ENCODE data around the gene ABHD15. TPM values are rescaled to one million over a fixed set of nuclear protein-coding genes. Genes with fewer than 3 reads are reported as not detected.

The ABHD15 gene
- total RNA-seq, 6 experiments from 2014 or later: 7.8 to 27.1 (median 13.7) TPM

DNA sequence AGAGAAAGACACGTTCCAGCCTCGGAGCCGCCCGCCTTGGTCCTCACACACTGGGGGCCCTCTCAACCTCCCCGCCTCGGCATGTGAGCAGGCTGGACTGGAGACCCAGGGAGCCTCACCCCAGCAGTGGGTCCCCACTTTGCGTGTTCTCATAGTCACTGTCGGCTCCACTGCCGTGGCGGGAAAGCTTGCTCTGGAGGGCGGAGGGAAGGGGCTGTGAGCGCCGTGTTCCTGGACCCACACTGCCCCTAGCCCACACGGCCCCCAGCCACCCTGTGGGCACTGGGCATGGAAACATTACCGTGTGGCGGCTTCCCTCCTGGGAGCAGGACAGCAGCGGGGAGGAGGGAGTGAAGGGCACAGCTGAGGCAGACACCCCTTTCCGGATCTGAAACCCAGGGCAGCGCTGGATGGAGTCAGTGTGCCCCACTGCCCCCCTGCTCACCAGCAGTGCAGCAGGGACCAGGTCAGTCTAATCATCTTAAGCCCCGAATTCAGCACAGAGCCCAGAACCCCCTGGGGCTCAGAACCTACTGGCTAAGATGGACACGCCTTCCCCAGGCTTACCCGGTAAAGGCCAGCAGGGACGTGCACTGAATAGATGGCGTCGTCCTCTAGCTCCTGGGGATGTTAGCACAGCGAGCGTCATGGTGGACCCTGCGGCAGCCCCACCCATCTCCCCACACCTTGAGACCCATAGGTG lies 8.8 kb upstream of the ABHD15 start:
- no peaks in the 10 kb centered on the region for H3K27me3 ChIP-seq
- DNase-seq (peak in 2 of 3 donors; percentile 21 to 52), ATAC-seq (no peak)
- no peak overlapping the region for H3K4me3 ChIP-seq
- H3K36me3 ChIP-seq: peaks cover 0 to 18% (median 0%) of the 10 kb centered on the region in 4 donors
- H3K27ac ChIP-seq: no peak overlapping the region
- 88% methylated on average over 5 of the region's 28 CpGs for WGBS (ENCODE audit: insufficient coverage, low coverage, low lambda C conversion rate, missing lambda C conversion rate)
- TF ChIP-seq, protein P1, sequence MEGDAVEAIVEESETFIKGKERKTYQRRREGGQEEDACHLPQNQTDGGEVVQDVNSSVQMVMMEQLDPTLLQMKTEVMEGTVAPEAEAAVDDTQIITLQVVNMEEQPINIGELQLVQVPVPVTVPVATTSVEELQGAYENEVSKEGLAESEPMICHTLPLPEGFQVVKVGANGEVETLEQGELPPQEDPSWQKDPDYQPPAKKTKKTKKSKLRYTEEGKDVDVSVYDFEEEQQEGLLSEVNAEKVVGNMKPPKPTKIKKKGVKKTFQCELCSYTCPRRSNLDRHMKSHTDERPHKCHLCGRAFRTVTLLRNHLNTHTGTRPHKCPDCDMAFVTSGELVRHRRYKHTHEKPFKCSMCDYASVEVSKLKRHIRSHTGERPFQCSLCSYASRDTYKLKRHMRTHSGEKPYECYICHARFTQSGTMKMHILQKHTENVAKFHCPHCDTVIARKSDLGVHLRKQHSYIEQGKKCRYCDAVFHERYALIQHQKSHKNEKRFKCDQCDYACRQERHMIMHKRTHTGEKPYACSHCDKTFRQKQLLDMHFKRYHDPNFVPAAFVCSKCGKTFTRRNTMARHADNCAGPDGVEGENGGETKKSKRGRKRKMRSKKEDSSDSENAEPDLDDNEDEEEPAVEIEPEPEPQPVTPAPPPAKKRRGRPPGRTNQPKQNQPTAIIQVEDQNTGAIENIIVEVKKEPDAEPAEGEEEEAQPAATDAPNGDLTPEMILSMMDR (IDR thresholded peaks at IDR 0.05): no peak
- TF ChIP-seq POLR2A (IDR thresholded peaks at IDR 0.05): no peak
- no peaks in the 10 kb centered on the region for H3K9me3 ChIP-seq
- peaks cover 0 to 36% (median 15%) of the 10 kb centered on the region in 4 donors for H3K4me1 ChIP-seq
- intact Hi-C loops (cut with DNase I): no loop called here

DNA sequence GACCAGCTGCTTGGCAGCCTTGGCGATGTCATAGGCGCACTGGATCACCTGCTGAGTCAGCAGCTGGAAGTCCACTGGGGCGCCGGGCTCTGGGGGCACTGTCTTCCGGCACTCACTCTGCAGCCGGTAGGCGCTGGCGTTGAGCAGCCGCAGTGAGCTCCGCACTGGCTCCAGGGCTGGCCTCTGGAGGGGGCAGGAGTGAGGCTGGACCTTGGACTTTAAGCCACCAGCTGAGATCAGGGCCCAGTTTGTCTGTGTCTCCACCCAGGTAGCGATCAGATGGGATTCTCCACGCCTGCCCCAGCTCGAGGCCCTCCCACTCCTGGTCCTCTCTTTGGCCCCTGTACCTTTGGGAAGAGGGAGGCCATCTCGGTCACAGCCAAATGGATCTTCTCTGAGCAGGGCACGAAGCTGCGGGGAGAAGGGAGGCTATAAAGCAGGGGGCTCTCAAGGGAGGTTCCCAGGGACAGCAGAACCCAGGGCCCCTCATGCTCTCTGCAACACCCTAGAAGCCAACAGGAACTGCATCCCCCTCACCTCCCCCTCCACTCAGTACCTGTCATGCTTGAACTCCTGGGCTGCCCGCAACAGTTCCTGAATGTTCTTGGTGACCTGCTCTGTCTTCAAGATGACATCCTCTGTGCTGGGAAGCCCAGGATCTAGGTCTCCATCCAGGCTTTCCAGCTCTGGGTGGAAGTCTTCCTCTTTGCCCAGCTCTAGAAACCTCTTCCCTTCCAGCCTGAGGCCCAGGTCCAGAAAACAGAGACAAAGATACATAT lies 8.1 kb upstream of the ABHD15 start:
- no peaks in the 10 kb centered on the region for H3K9me3 ChIP-seq
- no peaks in the 10 kb centered on the region for H3K27me3 ChIP-seq
- WGBS (ENCODE audit: insufficient coverage, low coverage, low lambda C conversion rate, missing lambda C conversion rate): 33% methylated on average over 3 of the region's 17 CpGs
- H3K4me1 ChIP-seq: peaks cover 0 to 36% (median 15%) of the 10 kb centered on the region in 4 donors
- TF ChIP-seq, protein P1 (IDR thresholded peaks at IDR 0.05): peak in 3 of 4 donors; percentile 10 to 27 (median 22)
- peak; percentile 33 for TF ChIP-seq POLR2A (IDR thresholded peaks at IDR 0.05)
- H3K36me3 ChIP-seq: peaks cover 0 to 18% (median 0%) of the 10 kb centered on the region in 4 donors
- peak overlapping the region in 1 of 3 donors; percentile 63 for H3K27ac ChIP-seq
- ATAC-seq (peak; percentile 81 to 86 (median 84)), DNase-seq (peak; percentile 86 to 92 (median 92))
- intact Hi-C loops (cut with DNase I): no loop called here
- no peak overlapping the region for H3K4me3 ChIP-seq

DNA sequence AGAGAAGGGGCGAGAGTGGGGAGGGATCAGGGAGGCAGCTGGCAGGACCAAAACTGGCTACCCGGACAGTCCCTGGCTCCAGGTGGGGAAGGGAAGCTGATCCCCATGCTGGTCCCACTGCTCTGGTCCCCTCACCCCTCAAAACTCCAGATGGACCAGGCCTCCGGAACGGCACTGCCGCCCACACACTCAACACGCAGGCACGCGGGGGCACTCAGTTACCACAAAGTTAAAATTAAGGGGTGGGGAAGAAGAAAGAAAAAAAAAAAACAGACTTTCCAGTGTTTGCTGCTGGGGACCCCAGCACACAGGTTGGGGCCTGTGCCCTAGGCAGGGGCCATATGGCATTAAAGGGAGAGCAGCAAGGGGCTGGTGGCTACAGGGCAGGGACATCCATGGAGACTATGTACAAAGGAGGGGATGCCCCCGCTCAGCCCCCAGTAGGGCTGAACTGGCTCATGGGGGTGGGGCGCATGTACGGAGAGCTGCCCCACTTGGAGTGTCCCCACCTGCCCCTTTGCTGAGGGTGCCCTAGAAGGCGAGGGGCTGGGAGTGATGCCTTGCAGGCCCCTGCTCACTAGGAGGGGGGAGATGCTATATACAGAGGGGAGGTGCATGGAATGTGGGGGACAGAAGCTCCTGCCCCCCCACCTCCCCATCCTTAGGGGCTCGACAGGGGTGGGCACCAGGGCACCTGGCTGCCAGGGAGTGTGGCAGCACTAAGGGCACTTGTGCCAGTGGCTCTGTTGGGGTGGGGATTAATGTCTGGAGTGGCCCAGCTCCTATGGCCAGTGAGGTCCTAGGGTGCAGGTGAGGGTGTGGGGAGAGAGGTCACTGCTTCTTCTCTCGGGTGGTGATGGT lies 7.3 kb upstream of the ABHD15 start:
- H3K4me3 ChIP-seq: no peak overlapping the region
- H3K9me3 ChIP-seq: no peaks in the 10 kb centered on the region
- ATAC-seq (no peak), DNase-seq (peak in 2 of 3 donors; percentile 16 to 44)
- H3K27me3 ChIP-seq: no peaks in the 10 kb centered on the region
- 45% methylated on average over 6 of the region's 14 CpGs for WGBS (ENCODE audit: insufficient coverage, low coverage, low lambda C conversion rate, missing lambda C conversion rate)
- H3K4me1 ChIP-seq: peaks cover 0 to 36% (median 15%) of the 10 kb centered on the region in 4 donors
- H3K36me3 ChIP-seq: peaks cover 0 to 13% (median 0%) of the 10 kb centered on the region in 4 donors
- intact Hi-C loops (cut with DNase I): no loop called here
- H3K27ac ChIP-seq: peak overlapping the region in 2 of 3 donors; percentile 26 to 63
- no peak for TF ChIP-seq POLR2A (IDR thresholded peaks at IDR 0.05)
- TF ChIP-seq, protein P1 (IDR thresholded peaks at IDR 0.05): no peak

DNA sequence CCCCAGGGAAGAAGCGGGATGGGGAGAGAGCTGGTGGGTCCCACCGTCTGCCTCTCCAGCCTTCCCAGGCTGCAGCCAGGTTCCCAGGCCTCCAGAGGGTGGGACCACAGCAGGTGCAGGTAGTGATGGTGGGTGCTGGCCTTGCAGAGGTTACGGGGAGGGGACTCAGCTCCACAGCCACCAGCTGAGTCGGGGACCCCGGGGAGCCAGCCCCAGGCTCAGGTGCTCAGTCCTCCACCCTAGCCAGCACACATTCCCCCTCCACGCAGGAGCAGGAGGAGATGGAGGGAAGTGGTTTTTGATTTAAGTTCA lies 6.7 kb upstream of the ABHD15 start:
- H3K27me3 ChIP-seq: no peaks in the 10 kb centered on the region
- no peaks in the 10 kb centered on the region for H3K9me3 ChIP-seq
- intact Hi-C loops (cut with DNase I): no loop called here
- H3K4me1 ChIP-seq: peaks cover 0 to 36% (median 15%) of the 10 kb centered on the region in 4 donors
- no peak overlapping the region for H3K4me3 ChIP-seq
- TF ChIP-seq, protein P1 (IDR thresholded peaks at IDR 0.05): no peak
- TF ChIP-seq POLR2A (IDR thresholded peaks at IDR 0.05): no peak
- 60% methylated on average over 1 of the region's 6 CpGs for WGBS (ENCODE audit: insufficient coverage, low coverage, low lambda C conversion rate, missing lambda C conversion rate)
- ATAC-seq (no peak), DNase-seq (peak; percentile 23 to 52 (median 42))
- H3K36me3 ChIP-seq: peaks cover 0 to 13% (median 0%) of the 10 kb centered on the region in 4 donors
- peak overlapping the region in 2 of 3 donors; percentile 39 to 63 for H3K27ac ChIP-seq

Measured in right lobe of liver (tissue), 6 donors.